OCI-M2 (cell line): ENCODE results near the gene EIF1.
"Not testable (repeated sequence)": the region's sequence is repeated elsewhere in the genome, so short reads cannot be mapped to it uniquely, and the experiment has no call there.

Source experiments
- DNase-seq: peaks from one replicate; lab custom pipeline; 2025; ENCODE audit not compliant: unreplicated experiment; lab: John Stamatoyannopoulos, UW

Gene EIF1

GRCh38 chr17:41697122-41697962, 8.7 kb downstream of the EIF1 start:
- DNase-seq = no peak

GRCh38 chr17:41700843-41701242, 12.2 kb downstream of the EIF1 start:
- DNase-seq = not testable (repeated sequence)

GRCh38 chr17:41702712-41703111, 14.0 kb downstream of the EIF1 start:
- no peak for DNase-seq

- no peak for DNase-seq
These were observed 16.7 kb downstream of the EIF1 start for GRCh38 chr17:41705271-41705991.

- no peak for DNase-seq
These were observed 19.4 kb downstream of the EIF1 start for GRCh38 chr17:41707803-41708669.

- DNase-seq = no peak
These were observed 21.9 kb downstream of the EIF1 start for GRCh38 chr17:41710472-41711090.

GRCh38 chr17:41711669-41712400, 23.1 kb downstream of the EIF1 start, which contains the start of gene GAST:
TSS of gene GAST (plus strand) at chr17:41712331. CDS start at chr17:41715437, 3,106 bp downstream.
- no peak for DNase-seq

GRCh38 chr17:41717408-41718286, 29.0 kb downstream of the EIF1 start:
- DNase-seq = no peak

- no peak for DNase-seq
These were observed 29.6 kb downstream of the EIF1 start for GRCh38 chr17:41718287-41718645.

- DNase-seq = no peak
These were observed 33.5 kb downstream of the EIF1 start for GRCh38 chr17:41722231-41722630.

- no peak for DNase-seq
These were observed 35.3 kb downstream of the EIF1 start for GRCh38 chr17:41723801-41724475.

GRCh38 chr17:41724476-41725050, 35.9 kb downstream of the EIF1 start:
- no peak for DNase-seq

- DNase-seq = no peak
These were observed 36.4 kb downstream of the EIF1 start for GRCh38 chr17:41725134-41725533.

- no peak for DNase-seq
These were observed 39.4 kb downstream of the EIF1 start for GRCh38 chr17:41728056-41728455.

GRCh38 chr17:41730479-41730878, 41.8 kb downstream of the EIF1 start:
- no peak for DNase-seq

GRCh38 chr17:41731836-41732235, 43.2 kb downstream of the EIF1 start:
- no peak for DNase-seq

GRCh38 chr17:41733348-41734138, 44.9 kb downstream of the EIF1 start:
- DNase-seq = no peak
